HCT116 (cell line): ENCODE measurements around the gene SLC25A48. TPM values are rescaled to one million over a fixed set of nuclear protein-coding genes. Genes with fewer than 3 reads are reported as not detected.

Source experiments
- ATAC-seq: fragments of 200-7000 bp; cut with Tn5 transposase; 2 replicates; pipeline ENCODE4 v1.9.1; 2020; ENCODE audit warnings: mild to moderate bottlenecking, moderate library complexity
- BruUV-seq: library from RNA; stranded (reverse); fragments of 400-500 nt; replicated peaks from 2 replicates; lab custom pipeline; 2021; lab: Mats Ljungman, UMichigan
- CTCF ChIA-PET: fragments of 300-600 bp; sonication (Branson Sonifier 250); formaldehyde crosslinking; loops from one replicate; lab custom pipeline; 2021; ENCODE audit warnings: antibody characterized with exemption; lab: Charles Lee
- POLR2A ChIA-PET: fragments of 300-600, 350-600 bp; sonication (Branson Sonifier 250); formaldehyde crosslinking; loops from one replicate; lab custom pipeline; 2021; ENCODE audit warnings: antibody characterized with exemption; lab: Charles Lee
- RAD21 ChIA-PET, 2 experiments: fragments of 300-600 bp; sonication (Branson Sonifier 250); formaldehyde crosslinking; loops; one replicate each; lab custom pipeline; 2023; ENCODE audit warnings: low total read pairs in 2 of 2; ENCODE audit not compliant: uncharacterized antibody in 2 of 2, unreplicated experiment in 2 of 2, low non-redundant PET in 1 of 2; lab: Charles Lee
- DNase-seq: peaks from one replicate; pipeline ENCODE4 v3.0.0-alpha.2; 2010; ENCODE audit warnings: low read depth, low spot score
- H2AFZ ChIP-seq: fragments of 200-600 bp; shearing (Covaris generic), sonication (generic); 2 replicates; pipeline ENCODE4 v1.6.1; 2017; ENCODE audit warnings: low read depth, mixed run types, mixed read lengths, antibody characterized with exemption, low read length; ENCODE audit not compliant: poor library complexity, severe bottlenecking
- H3K27ac ChIP-seq: 2 replicates; pipeline ENCODE4 v1.5.1; 2012; ENCODE audit warnings: low read depth, low read length
- H3K27me3 ChIP-seq: fragments of 200-600 bp; sonication (generic); 2 replicates; pipeline ENCODE4 v1.6.1; 2016; ENCODE audit warnings: mixed run types, low read length, mixed read lengths; ENCODE audit not compliant: insufficient read depth
- H3K36me3 ChIP-seq, 2 experiments: fragments of 200-500 bp in 1 of 2; fragments of 200-600 bp in 1 of 2; sonication (Bioruptor generic) in 1 of 2; sonication (generic) in 1 of 2; 2 replicates each; pipeline versions ENCODE4 v1.5.1 to v1.6.1; 2014 to 2016; ENCODE audit warnings: low read length in 2 of 2, inconsistent platforms in 1 of 2, mixed read lengths in 1 of 2, mixed run types in 1 of 2; ENCODE audit not compliant: insufficient read depth in 2 of 2, control insufficient read depth in 1 of 2
- H3K4me1 ChIP-seq, 2 experiments: fragments of 200-600 bp in 1 of 2; sonication (generic) in 1 of 2; 2 replicates each; pipeline versions ENCODE4 v1.5.1 to v1.6.1; 2012 to 2017; ENCODE audit warnings: low read length in 2 of 2, inconsistent platforms in 1 of 2, mild to moderate bottlenecking in 1 of 2, mixed read lengths in 1 of 2, mixed run types in 1 of 2, moderate library complexity in 1 of 2; ENCODE audit not compliant: insufficient read depth in 2 of 2, control insufficient read depth in 1 of 2
- H3K4me2 ChIP-seq: fragments of 200-600 bp; sonication (generic); 2 replicates; pipeline ENCODE4 v1.6.1; 2017; ENCODE audit warnings: mixed run types, low read length, mixed read lengths
- H3K4me3 ChIP-seq, 2 experiments: fragments of 200-600 bp in 1 of 2; sonication (generic) in 1 of 2; replicated peaks in 1 of 2; 2 replicates each; pipeline ENCODE4 v1.5.1; 2011 to 2016; ENCODE audit warnings: low read length in 2 of 2, control low read depth in 1 of 2, low read depth in 1 of 2, mild to moderate bottlenecking in 1 of 2, mixed read lengths in 1 of 2, mixed run types in 1 of 2
- H3K79me2 ChIP-seq: fragments of 200-600 bp; sonication (generic); 2 replicates; pipeline ENCODE4 v1.6.1; 2017; ENCODE audit warnings: mild to moderate bottlenecking, mixed run types, low read length, moderate library complexity, mixed read lengths; ENCODE audit not compliant: insufficient read depth
- H3K9ac ChIP-seq: fragments of 200-600 bp; sonication (generic); 2 replicates; pipeline ENCODE4 v1.6.1; 2016; ENCODE audit warnings: low read length, mixed read lengths
- H3K9me2 ChIP-seq: fragments of 200-600 bp; sonication (generic), shearing (Covaris generic); 2 replicates; pipeline ENCODE4 v1.6.1; 2017; ENCODE audit warnings: mixed run types, mild to moderate bottlenecking, moderate library complexity; ENCODE audit not compliant: insufficient read depth
- H3K9me3 ChIP-seq, 2 experiments: fragments of 200-500 bp in 1 of 2; fragments of 200-600 bp in 1 of 2; sonication (Bioruptor generic) in 1 of 2; sonication (generic) in 1 of 2; 2 replicates each; pipeline ENCODE4 v1.6.1; 2014 to 2017; ENCODE audit warnings: low read length in 2 of 2, mixed read lengths in 2 of 2, inconsistent platforms in 1 of 2, low read depth in 1 of 2, mild to moderate bottlenecking in 1 of 2, mixed run types in 1 of 2, moderate library complexity in 1 of 2; ENCODE audit not compliant: control insufficient read depth in 1 of 2, insufficient read depth in 1 of 2
- H4K20me1 ChIP-seq: fragments of 200-600 bp; sonication (generic), shearing (Covaris generic); 2 replicates; pipeline ENCODE4 v1.6.1; 2017; ENCODE audit warnings: mixed run types, mild to moderate bottlenecking, moderate library complexity; ENCODE audit not compliant: insufficient read depth
- CEBPB ChIP-seq: IDR thresholded peaks from 2 replicates; pipeline ENCODE4 v1.6.1; 2012; ENCODE audit warnings: low read depth
- CTCF ChIP-seq, 3 experiments: fragments of 200-600 bp in 1 of 3; sonication (generic) in 1 of 3; IDR thresholded peaks in 2 of 3; conservative IDR thresholded peaks in 1 of 3; 2 replicates each; pipeline ENCODE4 v1.5.1; 2012 to 2017; ENCODE audit warnings: low read depth in 2 of 3, low read length in 2 of 3, antibody characterized with exemption in 1 of 3, borderline replicate concordance in 1 of 3, control low read depth in 1 of 3, mild to moderate bottlenecking in 1 of 3, mixed read lengths in 1 of 3, mixed run types in 1 of 3, moderate library complexity in 1 of 3; ENCODE audit not compliant: insufficient read depth in 1 of 3
- EGR1 ChIP-seq: IDR thresholded peaks from 2 replicates; pipeline ENCODE4 v1.6.1; 2012; ENCODE audit warnings: low read depth
- ELF1 ChIP-seq: IDR thresholded peaks from 2 replicates; pipeline ENCODE4 v1.6.1; 2012; ENCODE audit warnings: low read depth, borderline replicate concordance
- EZH2 ChIP-seq: fragments of 200-600 bp; sonication (generic); IDR thresholded peaks from 2 replicates; pipeline ENCODE4 v1.6.1; 2017; ENCODE audit warnings: antibody characterized with exemption, mixed run types
- EZH2phosphoT487 ChIP-seq: fragments of 200-600 bp; IDR thresholded peaks from 2 replicates; pipeline ENCODE4 v1.6.1; 2018; ENCODE audit warnings: antibody characterized with exemption, borderline replicate concordance
- FOSL1 ChIP-seq: IDR thresholded peaks from 2 replicates; pipeline ENCODE4 v1.6.1; 2012; ENCODE audit warnings: low read depth
- JUND ChIP-seq: IDR thresholded peaks from 2 replicates; pipeline ENCODE4 v1.6.1; 2012
- MAX ChIP-seq: IDR thresholded peaks from 2 replicates; pipeline ENCODE4 v1.6.1; 2012
- POLR2A ChIP-seq: IDR thresholded peaks from 2 replicates; pipeline ENCODE4 v1.7.0; 2011; ENCODE audit warnings: borderline replicate concordance; ENCODE audit not compliant: insufficient read depth, insufficient read length; ENCODE audit errors: extremely low read depth
- POLR2AphosphoS5 ChIP-seq: IDR thresholded peaks from 2 replicates; pipeline ENCODE4 v1.6.1; 2011; ENCODE audit warnings: mild to moderate bottlenecking, low read depth, low read length, moderate library complexity
- RAD21 ChIP-seq: IDR thresholded peaks from 2 replicates; pipeline ENCODE4 v1.6.1; 2012; ENCODE audit warnings: low read depth, mild to moderate bottlenecking
- REST ChIP-seq: IDR thresholded peaks from 2 replicates; pipeline ENCODE4 v1.6.1; 2012; ENCODE audit warnings: low read depth
- SIN3A ChIP-seq: IDR thresholded peaks from 2 replicates; pipeline ENCODE4 v1.6.1; 2012; ENCODE audit warnings: low read depth
- SP1 ChIP-seq: IDR thresholded peaks from 2 replicates; pipeline ENCODE4 v1.6.1; 2012; ENCODE audit warnings: low read depth
- SRF ChIP-seq: IDR thresholded peaks from 2 replicates; pipeline ENCODE4 v1.6.1; 2012; ENCODE audit warnings: low read depth
- YY1 ChIP-seq: IDR thresholded peaks from 2 replicates; pipeline ENCODE4 v1.6.1; 2011; ENCODE audit warnings: low read length, low read depth, moderate library complexity, mild to moderate bottlenecking; ENCODE audit not compliant: insufficient replicate concordance; ENCODE audit errors: extremely low read depth
- ZBTB33 ChIP-seq: IDR thresholded peaks from 2 replicates; pipeline ENCODE4 v1.6.1; 2011; ENCODE audit warnings: mild to moderate bottlenecking, low read length, moderate library complexity; ENCODE audit not compliant: insufficient replicate concordance; ENCODE audit errors: extremely low read depth
- ZFX ChIP-seq: fragments of 450-650 bp; IDR thresholded peaks from 2 replicates; pipeline ENCODE4 v1.6.1; 2017
- ZNF274 ChIP-seq: fragments of 200-500 bp; sonication (Bioruptor generic); IDR thresholded peaks from 2 replicates; pipeline ENCODE4 v1.6.1; 2014; ENCODE audit warnings: mild to moderate bottlenecking, low read depth, low read length, inconsistent platforms
- intact Hi-C: fragments of 100-400 bp; cut with micrococcal nuclease; formaldehyde crosslinking; loops from 2 replicates; pipeline ENCODE4 v1.10.0; 2022
- total RNA-seq: library from RNA; stranded (reverse); gene quantifications from one replicate; pipeline ENCODE4 v1.2.1, GENCODE V29; 2021; ENCODE audit not compliant: unreplicated experiment

Gene SLC25A48
- total RNA-seq, 1 experiment from 2014 or later: 2.8 TPM

GRCh38 chr5:135830876-135831275 lies 3.6 kb upstream of the SLC25A48 start:
- Histone ChIP-seq H3K27ac (no peak overlapping the region), H3K36me3 (no peaks in the 10 kb centered on the region), H3K9me3 (no peaks in the 10 kb centered on the region), H3K27me3 (no peaks in the 10 kb centered on the region), H3K9ac (no peak overlapping the region), H3K4me2 (no peak overlapping the region), H3K4me3 (no peak overlapping the region), H4K20me1 (no peaks in the 10 kb centered on the region), H3K79me2 (no peaks in the 10 kb centered on the region), H3K9me2 (no peaks in the 10 kb centered on the region), H2AFZ (no peak overlapping the region), H3K4me1 (peaks cover 0 to 17% of the 10 kb centered on the region in 2 experiments; a peak in 1 of 4 replicates)
- TF ChIP-seq SIN3A (no peak), ELF1 (no peak), RAD21 (no peak), ZBTB33 (no peak), POLR2A (no peak), CTCF (IDR thresholded peaks at IDR 0.05 in 2 of 3, conservative IDR thresholded peaks at IDR 0.05 in 1 of 3; ENCODE audit: borderline replicate concordance in 1 of 3, insufficient read depth in 1 of 3, low read depth in 2 of 3, low read length in 2 of 3) (no peak), REST (no peak), YY1 (no peak), MAX (no peak), EZH2phosphoT487 (no peak), CEBPB (no peak), FOSL1 (no peak), ZFX (no peak), EGR1 (no peak), SP1 (no peak), SRF (no peak), ZNF274 (no peak), JUND (no peak), POLR2AphosphoS5 (no peak), EZH2 (no peak)
- intact Hi-C loops: loop anchor here (1.0 to 2.0 kb wide), 2 partner anchors 270 to 369 kb away; no protein-coding TSS in a partner anchor
- DNase-seq: no peak
- ChIA-PET CTCF (interaction anchor here (0.8 to 4.3 kb wide), 10 partner anchors 12 to 373 kb away, joined by 3 to 38 read pairs (median 5); no protein-coding TSS in a partner anchor), POLR2A (interaction anchor here (1.0 kb wide), 1 partner anchor 265 kb away, joined by 4 read pairs; no protein-coding TSS in a partner anchor), RAD21 (interaction anchor here (1.2 to 1.4 kb wide), 3 partner anchors 265 to 277 kb away, joined by 3 to 7 read pairs (median 4); no protein-coding TSS in a partner anchor)
- no TSS peak for BruUV-seq
- no peak for ATAC-seq
